OCI-LY7 (cell line): ENCODE data around the gene CDKL5. TPM values are rescaled to one million over a fixed set of nuclear protein-coding genes. Genes with fewer than 3 reads are reported as not detected.

Experiments used
- BruUV-seq: library from RNA; stranded (reverse); fragments of 400-500 nt; replicated peaks from 2 replicates; lab custom pipeline; 2021; lab: Mats Ljungman, UMichigan
- CTCF ChIA-PET: fragments of 300-600 bp; sonication (Branson Sonifier 250); formaldehyde crosslinking; loops from one replicate; lab custom pipeline; 2022; ENCODE audit warnings: antibody characterized with exemption; ENCODE audit not compliant: unreplicated experiment; lab: Charles Lee
- POLR2A ChIA-PET: fragments of 300-600 bp; sonication (Branson Sonifier 250); formaldehyde crosslinking; loops from one replicate; lab custom pipeline; 2022; ENCODE audit warnings: antibody characterized with exemption; lab: Charles Lee
- DNase-seq: peaks from one replicate; pipeline ENCODE4 v3.0.0-alpha.2; 2015; ENCODE audit warnings: low spot score
- H2AFZ ChIP-seq: fragments of 200-600 bp; sonication (generic), shearing (Covaris generic); 2 replicates; pipeline ENCODE4 v1.6.1; 2014; ENCODE audit warnings: mild to moderate bottlenecking, antibody characterized with exemption, low read length, moderate library complexity
- H3K27ac ChIP-seq: fragments of 200-600 bp; sonication (generic); 2 replicates; pipeline ENCODE4 v1.5.1; 2014; ENCODE audit warnings: mixed run types, low read depth, mild to moderate bottlenecking, moderate library complexity, low read length, inconsistent platforms; ENCODE audit not compliant: poor library complexity, severe bottlenecking
- H3K36me3 ChIP-seq: fragments of 200-600 bp; sonication (generic); 2 replicates; pipeline ENCODE4 v1.6.1; 2014; ENCODE audit warnings: mild to moderate bottlenecking, antibody characterized with exemption, low read length, moderate library complexity, mixed read lengths; ENCODE audit not compliant: insufficient read depth
- H3K4me1 ChIP-seq: fragments of 200-600 bp; sonication (generic); 2 replicates; pipeline ENCODE4 v1.5.1; 2014; ENCODE audit warnings: mild to moderate bottlenecking, low read length; ENCODE audit not compliant: insufficient read depth, poor library complexity, severe bottlenecking
- H3K4me2 ChIP-seq: fragments of 200-600 bp; sonication (generic); 2 replicates; pipeline ENCODE4 v1.6.1; 2014; ENCODE audit warnings: mild to moderate bottlenecking, low read length
- H3K4me3 ChIP-seq: fragments of 200-600 bp; sonication (generic); 2 replicates; pipeline ENCODE4 v1.5.1; 2014; ENCODE audit warnings: mild to moderate bottlenecking, low read depth, low read length; ENCODE audit not compliant: poor library complexity, severe bottlenecking
- H3K79me2 ChIP-seq: fragments of 200-600 bp; sonication (generic); 2 replicates; pipeline ENCODE4 v1.6.1; 2016; ENCODE audit warnings: low read depth, mild to moderate bottlenecking, low read length, moderate library complexity, mixed read lengths; ENCODE audit not compliant: insufficient read depth
- H3K9me2 ChIP-seq: fragments of 200-600 bp; sonication (generic); 2 replicates; pipeline ENCODE4 v1.6.1; 2016; ENCODE audit warnings: mild to moderate bottlenecking, low read length, mixed read lengths; ENCODE audit not compliant: insufficient read depth
- H3K9me3 ChIP-seq: fragments of 200-600 bp; sonication (generic); 2 replicates; pipeline ENCODE4 v1.6.1; 2014; ENCODE audit warnings: mild to moderate bottlenecking, mixed run types, low read length, mixed read lengths
- H4K20me1 ChIP-seq: fragments of 200-600 bp; sonication (generic); 2 replicates; pipeline ENCODE4 v1.6.1; 2014; ENCODE audit warnings: mild to moderate bottlenecking, antibody characterized with exemption, low read length, moderate library complexity, mixed read lengths; ENCODE audit not compliant: insufficient read depth
- EZH2phosphoT487 ChIP-seq: fragments of 200-600 bp; sonication (generic); IDR thresholded peaks from 2 replicates; pipeline ENCODE4 v1.6.1; 2018; ENCODE audit warnings: low read depth, borderline replicate concordance, mild to moderate bottlenecking, mixed run types, antibody characterized with exemption, low read length, moderate library complexity, mixed read lengths
- intact Hi-C: fragments of 100-400 bp; cut with micrococcal nuclease; formaldehyde crosslinking; loops from one replicate; pipeline ENCODE4 v1.10.0; 2022; ENCODE audit not compliant: unreplicated experiment
- total RNA-seq, 2 experiments: library from RNA; depleted of rRNA in 1 of 2; stranded (reverse); fragments of >200 nt in 1 of 2; shearing (Covaris generic) in 1 of 2; gene quantifications; 2 replicates each; pipeline ENCODE4 v1.2.3, GENCODE V29; 2014 to 2022
- TF ChIP-seq, protein P1 (sequence below): fragments of 200-600 bp; sonication (generic); conservative IDR thresholded peaks from 2 replicates; pipeline ENCODE4 v1.5.1; 2014; ENCODE audit warnings: mild to moderate bottlenecking, antibody characterized with exemption, low read length, moderate library complexity, mixed read lengths

CDKL5 gene
- total RNA-seq, 2 experiments from 2014 or later: 1.3 to 2.0 TPM

DNA sequence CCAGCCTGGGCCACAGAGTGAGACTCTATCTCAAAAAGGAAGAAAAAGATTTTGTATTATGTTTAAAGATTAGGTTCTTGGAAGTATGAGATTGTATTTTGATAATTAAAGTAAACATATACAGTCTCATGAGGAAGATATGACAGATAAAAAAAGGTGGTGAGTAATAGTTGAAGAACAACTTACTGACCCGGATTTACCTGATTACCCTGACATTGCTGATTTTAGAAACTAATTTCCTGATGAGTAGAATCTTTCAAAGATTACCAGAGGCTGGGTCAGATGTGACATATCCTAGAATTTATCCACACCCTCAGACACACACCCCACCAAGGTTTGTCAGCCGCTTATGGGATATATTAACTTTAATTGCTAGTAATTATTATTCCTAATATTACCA, 9.5 kb downstream of the CDKL5 start:
- intact Hi-C loops: no loop called here
- POLR2A ChIA-PET: no interaction called here

DNA sequence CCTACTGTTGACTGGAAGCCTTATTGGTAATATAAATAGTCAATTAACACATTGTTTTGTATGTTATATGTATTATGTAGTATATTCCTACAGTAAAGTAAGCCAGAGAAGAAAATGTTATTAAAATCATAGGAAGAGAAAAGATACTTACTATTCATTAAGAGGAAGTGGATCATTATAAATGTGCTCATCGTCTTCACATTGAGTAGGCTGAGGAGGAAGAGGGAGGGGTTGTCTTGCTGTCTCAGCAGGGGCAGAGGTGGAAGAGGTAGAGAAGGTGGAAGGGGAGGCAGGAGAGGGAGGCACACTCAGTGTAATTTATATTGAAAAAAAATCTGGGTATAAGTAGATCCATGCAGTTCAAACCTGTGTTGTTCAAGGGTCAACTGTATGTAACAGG, 10.6 kb downstream of the CDKL5 start:
- H2AFZ ChIP-seq: no peak overlapping the region
- H3K36me3 ChIP-seq: no peaks in the 10 kb centered on the region
- H4K20me1 ChIP-seq: no peaks in the 10 kb centered on the region
- no peak overlapping the region for H3K27ac ChIP-seq
- intact Hi-C loops: no loop called here
- DNase-seq: no peak
- no peak overlapping the region for H3K4me3 ChIP-seq
- no peaks in the 10 kb centered on the region for H3K4me1 ChIP-seq
- H3K9me3 ChIP-seq: no peaks in the 10 kb centered on the region
- BruUV-seq: no TSS peak
- H3K79me2 ChIP-seq: no peaks in the 10 kb centered on the region
- ChIA-PET POLR2A (no interaction called here), CTCF (no interaction called here)
- no peak for TF ChIP-seq EZH2phosphoT487
- TF ChIP-seq, protein P1, sequence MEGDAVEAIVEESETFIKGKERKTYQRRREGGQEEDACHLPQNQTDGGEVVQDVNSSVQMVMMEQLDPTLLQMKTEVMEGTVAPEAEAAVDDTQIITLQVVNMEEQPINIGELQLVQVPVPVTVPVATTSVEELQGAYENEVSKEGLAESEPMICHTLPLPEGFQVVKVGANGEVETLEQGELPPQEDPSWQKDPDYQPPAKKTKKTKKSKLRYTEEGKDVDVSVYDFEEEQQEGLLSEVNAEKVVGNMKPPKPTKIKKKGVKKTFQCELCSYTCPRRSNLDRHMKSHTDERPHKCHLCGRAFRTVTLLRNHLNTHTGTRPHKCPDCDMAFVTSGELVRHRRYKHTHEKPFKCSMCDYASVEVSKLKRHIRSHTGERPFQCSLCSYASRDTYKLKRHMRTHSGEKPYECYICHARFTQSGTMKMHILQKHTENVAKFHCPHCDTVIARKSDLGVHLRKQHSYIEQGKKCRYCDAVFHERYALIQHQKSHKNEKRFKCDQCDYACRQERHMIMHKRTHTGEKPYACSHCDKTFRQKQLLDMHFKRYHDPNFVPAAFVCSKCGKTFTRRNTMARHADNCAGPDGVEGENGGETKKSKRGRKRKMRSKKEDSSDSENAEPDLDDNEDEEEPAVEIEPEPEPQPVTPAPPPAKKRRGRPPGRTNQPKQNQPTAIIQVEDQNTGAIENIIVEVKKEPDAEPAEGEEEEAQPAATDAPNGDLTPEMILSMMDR: no peak
- no peak overlapping the region for H3K4me2 ChIP-seq
- no peaks in the 10 kb centered on the region for H3K9me2 ChIP-seq

More for the DNA sequence above, 9.5 kb downstream of the CDKL5 start:
- Histone ChIP-seq H3K79me2 (no peaks in the 10 kb centered on the region), H3K4me3 (no peak overlapping the region), H4K20me1 (no peaks in the 10 kb centered on the region), H2AFZ (no peak overlapping the region), H3K36me3 (no peaks in the 10 kb centered on the region), H3K9me2 (no peaks in the 10 kb centered on the region), H3K9me3 (no peaks in the 10 kb centered on the region), H3K4me1 (no peaks in the 10 kb centered on the region), H3K27ac (no peak overlapping the region), H3K4me2 (no peak overlapping the region)
- no peak for DNase-seq
- no peak for TF ChIP-seq EZH2phosphoT487
- TF ChIP-seq, protein P1: no peak
- CTCF ChIA-PET: no interaction called here
- no TSS peak for BruUV-seq

DNA sequence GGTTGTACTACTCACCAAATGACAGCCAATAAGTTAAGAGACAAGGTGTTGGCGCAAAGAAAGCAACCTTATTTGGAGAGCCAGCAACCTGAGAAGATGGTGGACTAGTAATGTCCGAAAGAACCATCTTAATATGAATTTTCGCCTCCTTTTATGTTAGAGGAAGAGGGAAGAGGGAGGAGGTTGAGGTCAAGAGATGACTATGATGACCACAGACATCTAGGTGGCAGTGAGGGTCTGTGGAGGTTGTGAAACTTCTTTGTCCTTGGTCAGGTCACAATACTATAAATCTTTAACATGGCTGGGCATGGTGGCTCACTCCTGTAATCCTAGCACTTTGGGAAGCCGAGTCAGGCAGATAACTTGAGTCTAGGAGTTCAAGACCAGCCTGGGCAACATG, 15.4 kb downstream of the CDKL5 start:
- H3K36me3 ChIP-seq: no peaks in the 10 kb centered on the region
- no peak overlapping the region for H3K4me3 ChIP-seq
- no peak overlapping the region for H2AFZ ChIP-seq
- H3K9me2 ChIP-seq: no peaks in the 10 kb centered on the region
- no peak overlapping the region for H3K27ac ChIP-seq
- intact Hi-C loops: no loop called here
- H3K4me1 ChIP-seq: no peaks in the 10 kb centered on the region
- BruUV-seq: no TSS peak
- TF ChIP-seq, protein P1: no peak
- no peak for TF ChIP-seq EZH2phosphoT487
- CTCF ChIA-PET: no interaction called here
- no peaks in the 10 kb centered on the region for H4K20me1 ChIP-seq
- DNase-seq: no peak
- H3K4me2 ChIP-seq: no peak overlapping the region
- no peaks in the 10 kb centered on the region for H3K9me3 ChIP-seq
- POLR2A ChIA-PET: interaction anchor here (0.6 kb wide), 1 partner anchor 810 kb away, joined by 4 read pairs; no protein-coding TSS in a partner anchor
- H3K79me2 ChIP-seq: no peaks in the 10 kb centered on the region
